Heart left ventricle (tissue), 16 donors: ENCODE results near the gene VEZF1. TPM values are rescaled to one million over a fixed set of nuclear protein-coding genes. Genes with fewer than 3 reads are reported as not detected.

Source experiments
- ATAC-seq, 4 donors: fragments of 200-7000 bp; cut with Tn5 transposase; one replicate each; pipeline ENCODE4 v1.9.1; 2020 to 2022; ENCODE audit warnings: moderate library complexity in 4 of 4, mild to moderate bottlenecking in 3 of 4, moderate number of reproducible peaks in 1 of 4
- DNase-seq, 5 donors: peaks; one replicate each; pipeline ENCODE4 v3.0.0-alpha.2; 2020
- H3K27ac ChIP-seq, 12 donors: fragments of 200-600 bp; sonication (generic) in 4 of 12; one replicate each; pipeline versions ENCODE4 v1.5.0 to v1.8.0; 2016 to 2022; ENCODE audit warnings: mild to moderate bottlenecking in 2 of 12
- H3K27me3 ChIP-seq, 9 donors: fragments of 200-600 bp; sonication (generic) in 2 of 9; one replicate each; pipeline versions ENCODE4 v1.5.1 to v1.8.0; 2016 to 2022; ENCODE audit warnings: mild to moderate bottlenecking in 3 of 9
- H3K36me3 ChIP-seq, 9 donors: fragments of 200-600 bp; sonication (generic) in 2 of 9; one replicate each; pipeline versions ENCODE4 v1.5.0 to v1.8.0; 2018 to 2022; ENCODE audit warnings: mild to moderate bottlenecking in 2 of 9
- H3K4me1 ChIP-seq, 12 donors: fragments of 200-600 bp; sonication (generic) in 4 of 12; one replicate each; pipeline versions ENCODE4 v1.5.0 to v1.8.0; 2016 to 2022; ENCODE audit warnings: mild to moderate bottlenecking in 3 of 12
- H3K4me3 ChIP-seq, 12 donors: fragments of 200-600 bp; sonication (generic) in 4 of 12; one replicate each; pipeline versions ENCODE4 v1.5.0 to v1.8.0; 2017 to 2022; ENCODE audit warnings: mild to moderate bottlenecking in 9 of 12, moderate library complexity in 4 of 12
- H3K9me3 ChIP-seq, 12 donors: fragments of 200-600 bp; sonication (generic) in 4 of 12; one replicate each; pipeline versions ENCODE4 v1.5.0 to v1.8.0; 2016 to 2022; ENCODE audit warnings: mild to moderate bottlenecking in 1 of 12
- POLR2A ChIP-seq, 2 donors: fragments of 450-650 bp; IDR thresholded peaks; one replicate each; pipeline ENCODE4 v1.6.1; 2017; ENCODE audit warnings: antibody characterized with exemption in 2 of 2, mild to moderate bottlenecking in 2 of 2, moderate library complexity in 2 of 2
- WGBS, 4 donors: extraction: QIAGEN DNeasy Blood & Tissue Kit in 2 of 4; methylation state at CpG; one replicate each; pipeline versions ENCODE4 v1.1.5 to v1.1.7; 2013 to 2018; 5-methylcytosine and 5-hydroxymethylcytosine counted together
- intact Hi-C, 10 donors: fragments of 100-400 bp; cut with DNase I; formaldehyde crosslinking; loops; one replicate each; pipeline versions ENCODE4 v1.11.1 to v1.14.2; 2022
- polyA plus RNA-seq, 2 donors: library from polyadenylated mRNA; stranded (reverse); fragments of 200-250 nt; gene quantifications; one replicate each; pipeline ENCODE4 v1.2.3, GENCODE V29; 2013
- total RNA-seq, 9 donors: library from RNA; depleted of rRNA in 2 of 9; stranded (reverse); fragments of >200 nt in 2 of 9; fragmentation: NEBNext Ultra II Directional in 3 of 9; extraction: Animal tissue kit (Norgen Biotek cat#: 25700) in 3 of 9; gene quantifications; one replicate each; pipeline versions ENCODE4 v1.1.0 to v1.2.4, GENCODE V29; 2016 to 2023
- TF ChIP-seq, protein P1 (sequence below), 12 donors: fragments of 200-600 bp; sonication (generic) in 4 of 12; IDR thresholded peaks; one replicate each; pipeline versions ENCODE4 v1.5.0 to v1.8.0; 2018 to 2022; ENCODE audit warnings: antibody characterized with exemption in 12 of 12, mild to moderate bottlenecking in 5 of 12
- donor health status: ischemic (EF 13 %, LVEDD 7.1; RV severe dilation, severe dysfunction).
- donor health status: healthy with polysubstance abuse.
- donor health status: DM: no; HTN: yes; CAD: no.
- donor health status: DM: no; HTN: no; CAD: no.
- donor health status: ischemic (EF 25% LVEDD 6.9; RV normal size, moderate dysfunction).
- donor health status: ischemic (EF 25% LVEDD 5.7; RV mildly dilated, moderate dysfunction).
- donor health status: healthy.
- donor health status: DM: yes; HTN: yes; CAD: no.
- donor health status: ischemic (EF 35%, LVEDD 5.7; RV mildly dilated, moderate dysfunction).
- donor health status: nonischemic (EF 11% LVEDD 7.7; RV severe dilation, severe dysfunction).
- donor health status: DM: yes; HTN: yes; CAD: no.
- donor health status: PGD.
- donor health status: ischemic (EF 29% LVEDD 5.4; RV normal size, mild dysfunction).
- donor health status: nonischemic (EF 23%, LVEDD 6.1; RV moderate dilation, normal function).

VEZF1 gene
- total and polyA plus RNA-seq, 11 donors = 18.2 to 85.6 (median 62.3) TPM

DNA sequence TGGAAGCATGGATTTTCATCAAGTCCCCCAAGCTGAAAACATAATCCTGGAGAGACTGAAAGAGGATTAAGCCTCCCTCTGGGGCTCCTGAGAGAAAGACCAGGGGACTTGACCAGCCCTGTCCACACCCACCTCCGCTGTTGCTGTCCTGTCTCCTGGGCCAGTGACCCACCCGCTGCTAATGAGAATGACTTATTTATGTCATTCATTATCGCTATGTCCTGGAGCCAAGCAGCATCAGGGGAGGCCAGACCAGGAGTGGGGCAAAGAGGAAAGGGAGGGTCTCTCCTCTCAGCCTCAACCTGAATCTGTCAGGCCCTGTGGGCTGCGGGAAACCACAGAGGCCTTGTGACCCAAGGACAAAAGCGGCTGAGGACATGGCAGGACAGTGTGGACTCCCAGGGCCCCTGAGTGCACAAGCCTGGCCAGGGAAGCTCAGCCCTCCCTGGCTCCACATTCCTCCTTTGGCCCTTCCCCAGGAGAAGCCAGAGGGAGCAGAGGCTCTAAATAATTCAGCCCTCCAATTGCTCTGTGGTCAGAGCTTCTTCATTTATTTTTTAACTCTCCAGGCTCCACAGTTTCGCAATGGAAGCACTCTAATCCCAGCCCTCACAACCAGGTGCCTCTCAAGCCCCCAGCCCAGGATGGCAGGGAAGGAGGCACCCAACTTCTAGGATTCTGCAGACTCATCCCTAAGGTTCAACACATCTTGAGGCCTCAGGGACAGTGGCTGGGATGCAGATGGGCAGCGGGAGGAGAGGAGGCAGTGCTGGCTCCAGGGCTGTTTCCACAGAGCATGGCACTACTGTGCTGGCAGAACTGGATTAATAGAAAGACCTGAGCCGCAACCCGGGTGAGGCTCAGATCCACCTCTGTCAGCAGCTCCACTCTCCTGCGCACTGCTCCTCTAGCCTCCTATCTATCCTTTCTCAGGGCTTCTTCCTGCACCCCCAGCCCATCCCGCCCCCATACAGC is 51.9 kb downstream of the VEZF1 start:
- TF ChIP-seq, protein P1, sequence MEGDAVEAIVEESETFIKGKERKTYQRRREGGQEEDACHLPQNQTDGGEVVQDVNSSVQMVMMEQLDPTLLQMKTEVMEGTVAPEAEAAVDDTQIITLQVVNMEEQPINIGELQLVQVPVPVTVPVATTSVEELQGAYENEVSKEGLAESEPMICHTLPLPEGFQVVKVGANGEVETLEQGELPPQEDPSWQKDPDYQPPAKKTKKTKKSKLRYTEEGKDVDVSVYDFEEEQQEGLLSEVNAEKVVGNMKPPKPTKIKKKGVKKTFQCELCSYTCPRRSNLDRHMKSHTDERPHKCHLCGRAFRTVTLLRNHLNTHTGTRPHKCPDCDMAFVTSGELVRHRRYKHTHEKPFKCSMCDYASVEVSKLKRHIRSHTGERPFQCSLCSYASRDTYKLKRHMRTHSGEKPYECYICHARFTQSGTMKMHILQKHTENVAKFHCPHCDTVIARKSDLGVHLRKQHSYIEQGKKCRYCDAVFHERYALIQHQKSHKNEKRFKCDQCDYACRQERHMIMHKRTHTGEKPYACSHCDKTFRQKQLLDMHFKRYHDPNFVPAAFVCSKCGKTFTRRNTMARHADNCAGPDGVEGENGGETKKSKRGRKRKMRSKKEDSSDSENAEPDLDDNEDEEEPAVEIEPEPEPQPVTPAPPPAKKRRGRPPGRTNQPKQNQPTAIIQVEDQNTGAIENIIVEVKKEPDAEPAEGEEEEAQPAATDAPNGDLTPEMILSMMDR (IDR thresholded peaks at IDR 0.05) = no peak
- TF ChIP-seq POLR2A (IDR thresholded peaks at IDR 0.05) = peak in 1 of 2 donors; percentile 13
- peak overlapping the region in 7 of 12 donors; percentile 2 to 21 (median 14) for H3K4me3 ChIP-seq
- H3K9me3 ChIP-seq = no peaks in the 10 kb centered on the region
- H3K27ac ChIP-seq = peak overlapping the region; percentile 81 to 100 (median 92)
- 32 to 42% (median 39%) methylated on average over 11 of the region's 11 CpGs for WGBS, 4 donors
- intact Hi-C loops = loop anchor here in 2 of 10 donors (5.0 to 10.0 kb wide), 2 partner anchors 44 to 49 kb away; partner anchors contain the start of gene VEZF1 (in 1 of the 2)
- peaks cover 31 to 97% (median 79%) of the 10 kb centered on the region in 12 donors for H3K4me1 ChIP-seq
- H3K36me3 ChIP-seq = no peaks in the 10 kb centered on the region
- peak; percentile 81 to 86 (median 84) for ATAC-seq
- peak in 4 of 5 donors; percentile 72 to 86 (median 74) for DNase-seq
- no peaks in the 10 kb centered on the region for H3K27me3 ChIP-seq

DNA sequence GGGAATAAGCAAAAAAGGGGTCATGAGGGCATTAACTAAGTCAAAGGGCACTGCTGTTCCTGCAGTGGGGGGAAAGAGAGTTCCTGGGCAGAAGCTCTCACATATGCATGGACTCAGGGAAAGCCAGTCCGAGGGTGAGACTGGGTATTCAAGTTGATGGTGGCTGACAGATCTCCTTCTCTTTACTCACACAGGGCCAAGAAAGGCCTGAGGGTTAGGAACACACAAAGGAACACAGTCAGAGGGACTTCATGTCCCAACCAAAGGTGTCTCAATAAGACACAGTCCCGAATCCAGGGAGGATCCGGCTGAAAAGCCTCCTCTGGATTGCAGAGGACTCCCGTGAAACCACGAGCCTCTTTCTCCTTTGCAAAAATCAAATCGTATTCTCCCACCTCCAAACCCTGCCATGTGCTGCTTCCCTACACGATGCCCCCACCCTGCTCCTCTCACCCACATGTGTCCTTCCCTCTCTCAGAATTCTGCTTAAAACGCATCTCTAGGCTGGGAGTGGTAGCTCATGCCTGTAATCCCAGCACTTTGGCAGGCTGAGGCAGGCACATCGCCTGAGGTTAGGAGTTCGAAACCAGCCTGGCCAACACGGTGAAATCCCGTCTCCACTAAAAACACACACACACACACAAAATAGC is 56.4 kb downstream of the VEZF1 start:
- peaks cover 36 to 97% (median 80%) of the 10 kb centered on the region in 12 donors for H3K4me1 ChIP-seq
- H3K27ac ChIP-seq = peak overlapping the region in 8 of 12 donors; percentile 20 to 84 (median 54)
- H3K27me3 ChIP-seq = no peaks in the 10 kb centered on the region
- no peaks in the 10 kb centered on the region for H3K9me3 ChIP-seq
- no peak overlapping the region for H3K4me3 ChIP-seq
- no peaks in the 10 kb centered on the region for H3K36me3 ChIP-seq
- WGBS, 4 donors = 88 to 91% (median 89%) methylated on average over 12 of the region's 12 CpGs
- TF ChIP-seq, protein P1 (IDR thresholded peaks at IDR 0.05) = no peak
- TF ChIP-seq POLR2A (IDR thresholded peaks at IDR 0.05) = no peak
- ATAC-seq = no peak
- no peak for DNase-seq
- intact Hi-C loops = loop anchor here in 1 of 10 donors (10.0 kb wide), 1 partner anchor 53 kb away; the partner anchor contains the start of gene VEZF1

DNA sequence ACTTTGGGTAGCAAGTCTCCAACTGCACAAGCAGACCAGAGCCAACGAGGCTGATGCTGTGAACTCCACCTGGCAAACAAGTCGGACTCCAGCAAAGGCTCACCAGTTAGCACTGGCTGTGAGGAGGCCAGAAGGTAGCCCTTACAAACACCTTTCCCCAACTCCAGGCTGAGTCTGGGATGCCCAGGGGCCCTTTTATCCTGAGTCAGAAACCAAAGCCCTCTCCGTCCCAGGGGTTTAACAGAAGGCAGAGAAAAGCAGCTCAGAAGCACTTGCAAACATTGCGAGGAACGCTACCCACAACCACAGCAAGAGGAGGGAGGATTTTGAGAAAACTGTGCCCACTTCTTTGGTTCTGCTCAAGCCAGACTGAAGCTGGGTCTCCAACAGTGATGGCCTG is 57.8 kb downstream of the VEZF1 start:
- Histone ChIP-seq H3K36me3 (no peaks in the 10 kb centered on the region), H3K27ac (peak overlapping the region in 9 of 12 donors; percentile 13 to 84 (median 49)), H3K4me3 (no peak overlapping the region), H3K27me3 (no peaks in the 10 kb centered on the region), H3K4me1 (peaks cover 26 to 96% (median 78%) of the 10 kb centered on the region in 12 donors), H3K9me3 (no peaks in the 10 kb centered on the region)
- TF ChIP-seq POLR2A (IDR thresholded peaks at IDR 0.05) = no peak
- TF ChIP-seq, protein P1 (IDR thresholded peaks at IDR 0.05) = no peak
- WGBS, 4 donors = 85 to 97% (median 88%) methylated on average over 4 to 5 of the region's 5 CpGs
- peak in 1 of 5 donors; percentile 12 for DNase-seq
- intact Hi-C loops = loop anchor here in 1 of 10 donors (10.0 kb wide), 1 partner anchor 55 kb away; the partner anchor contains the start of gene VEZF1
- no peak for ATAC-seq
